BLaER1 treated with 17β-estradiol and CSF1 and Interleukin-3, amounts not matched to agents 10 nM and 100 nM (cell line): Measurements from ENCODE around the gene LRRC27.

Experiments used
- H3K27ac ChIP-seq, 11 experiments: shearing (Covaris generic); formaldehyde crosslinking; 2 replicates each; pipeline ENCODE4 v1.8.1; 2022
- H3K27me3 ChIP-seq, 11 experiments: shearing (Covaris generic); formaldehyde crosslinking; 2 replicates each; pipeline ENCODE4 v1.8.1; 2022
- H3K36me3 ChIP-seq, 11 experiments: shearing (Covaris generic); formaldehyde crosslinking; 2 replicates each; pipeline ENCODE4 v1.8.1; 2022
- H3K4me1 ChIP-seq, 10 experiments: shearing (Covaris generic); formaldehyde crosslinking; 2 replicates each; pipeline ENCODE4 v1.8.1; 2022
- H3K4me2 ChIP-seq, 11 experiments: shearing (Covaris generic); formaldehyde crosslinking; 2 replicates each; pipeline ENCODE4 v1.8.1; 2022
- H3K4me3 ChIP-seq, 10 experiments: shearing (Covaris generic); formaldehyde crosslinking; 2 replicates each; pipeline ENCODE4 v1.8.1; 2022
- H3K9ac ChIP-seq, 11 experiments: shearing (Covaris generic); formaldehyde crosslinking; 2 replicates each; pipeline ENCODE4 v1.8.1; 2022
- H3K9me3 ChIP-seq, 11 experiments: shearing (Covaris generic); formaldehyde crosslinking; replicated peaks in 1 of 11; 2 replicates each; pipeline ENCODE4 v1.8.1; 2022
- H4K20me1 ChIP-seq, 11 experiments: shearing (Covaris generic); formaldehyde crosslinking; 2 replicates each; pipeline ENCODE4 v1.8.1; 2022
- Cebpa-rat ChIP-seq, 11 experiments: shearing (Covaris generic); IDR thresholded peaks; 2 replicates each; pipeline ENCODE4 v1.8.1; 2022

The LRRC27 gene

DNA sequence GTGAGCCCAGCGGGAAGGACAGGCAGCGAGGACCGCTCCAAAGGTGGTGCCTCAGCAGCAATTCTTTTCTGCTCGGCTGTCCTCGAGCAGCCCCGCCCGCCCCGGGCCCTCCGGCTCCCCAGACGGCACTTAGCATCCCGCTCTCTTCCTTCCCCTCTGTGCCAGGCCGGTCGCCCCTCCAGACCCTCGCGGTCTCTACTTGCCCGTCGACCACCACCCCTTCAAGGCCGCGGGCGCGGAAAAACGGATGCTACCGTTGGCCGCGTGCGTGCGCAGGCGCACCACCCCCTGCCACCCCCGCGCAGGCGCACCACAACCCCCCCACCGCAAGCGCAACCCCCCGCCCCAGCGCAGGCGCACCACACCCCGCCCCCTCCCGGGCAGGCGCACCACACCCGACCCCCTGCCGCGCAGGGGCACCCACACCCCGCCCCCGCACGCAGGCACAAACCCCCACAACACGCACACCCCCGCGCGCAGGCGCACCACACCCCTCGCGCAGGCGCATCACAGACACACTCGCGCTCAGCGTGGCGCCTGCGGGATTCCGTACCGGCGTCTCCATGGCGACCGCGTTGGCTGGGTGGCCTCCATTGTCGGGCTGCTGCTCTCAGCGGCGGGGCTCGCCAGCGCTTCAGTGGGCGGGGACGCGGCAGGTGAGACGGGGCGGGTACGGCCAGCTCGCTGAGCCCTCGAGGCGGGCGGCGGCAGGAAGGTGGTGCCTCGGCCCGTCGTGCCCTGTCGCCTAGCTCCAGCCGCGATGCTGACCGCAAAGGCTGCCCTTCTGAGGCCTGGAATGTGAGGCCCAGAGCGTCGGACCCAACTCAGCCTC is at the start of gene LRRC27:
Gene LRRC27 (plus strand): TSS at position 593 of the 832 bp plus-strand sequence. CDS start 1,332 bp downstream, outside the sequence.
- Histone ChIP-seq H3K9me3 (peaks cover 0 to 10% (median 3%) of the 10 kb centered on the region in 11 experiments; a peak in 7 of 22 replicates), H3K27me3 (no peaks in the 10 kb centered on the region), H3K4me2 (peak within 1 kb of the TSS; percentile 88 to 99 (median 93)), H3K27ac (peak within 1 kb of the TSS; percentile 66 to 94 (median 89)), H4K20me1 (peaks cover 22 to 42% (median 30%) of the 10 kb centered on the region in 11 experiments; a peak in 17 of 22 replicates), H3K4me3 (peak within 1 kb of the TSS; percentile 74 to 94 (median 86)), H3K36me3 (peaks cover 12 to 38% (median 28%) of the 10 kb centered on the region in 11 experiments), H3K4me1 (peaks cover 47 to 66% (median 52%) of the 10 kb centered on the region in 10 experiments), H3K9ac (peak within 1 kb of the TSS; percentile 85 to 91 (median 90))
- no peak for TF ChIP-seq Cebpa-rat (IDR thresholded peaks at IDR 0.05)

DNA sequence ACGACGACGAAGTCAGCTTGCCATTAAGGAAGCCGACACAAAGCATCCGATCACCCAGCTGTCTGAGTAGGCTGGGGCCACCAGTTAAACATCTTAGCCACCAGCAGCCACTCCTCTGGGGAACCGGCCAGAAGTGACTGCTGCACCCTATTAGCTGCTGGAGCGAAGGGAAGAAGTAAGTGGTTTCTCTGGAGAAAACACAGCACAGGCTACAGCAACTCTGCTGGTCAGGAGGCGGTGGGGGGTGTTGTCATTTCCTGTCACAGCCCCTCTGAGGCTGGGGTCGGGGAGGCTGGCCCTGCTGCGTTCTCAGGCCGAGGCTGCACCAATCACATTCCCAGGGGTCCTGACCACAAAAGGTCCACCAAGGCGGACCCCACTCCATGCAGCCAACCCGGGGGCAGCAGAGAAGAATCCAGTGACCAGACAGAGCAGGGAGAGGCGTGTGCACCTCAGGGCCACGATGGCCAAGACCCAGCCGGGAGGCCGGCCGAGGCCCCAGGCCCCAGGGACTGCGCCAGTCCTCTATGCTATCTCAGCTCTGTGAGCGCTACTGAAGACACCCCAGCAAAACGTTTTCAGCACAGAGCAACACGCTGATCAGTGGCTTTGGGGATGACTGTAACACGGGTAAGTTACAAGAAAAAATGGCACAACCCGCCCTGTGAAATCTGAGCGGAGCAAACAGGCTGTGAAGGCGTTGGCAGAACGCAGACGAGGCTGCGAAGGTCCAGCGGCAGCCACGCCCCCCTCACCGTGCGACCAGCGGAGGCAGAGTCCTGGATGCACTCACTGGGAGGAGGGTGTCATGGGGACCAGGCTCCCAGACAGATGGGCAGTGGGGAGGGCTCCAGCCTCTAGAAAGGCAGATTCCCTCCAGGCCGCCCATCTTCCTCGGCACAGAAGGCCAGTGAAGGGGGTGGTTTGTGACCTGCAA is 49.1 kb upstream of the LRRC27 start:
- Histone ChIP-seq H4K20me1 (peaks cover 0 to 47% (median 32%) of the 10 kb centered on the region in 11 experiments; a peak in 13 of 22 replicates), H3K9me3 (peaks cover 0 to 4% (median 0%) of the 10 kb centered on the region in 11 experiments; a peak in 2 of 22 replicates), H3K27ac (no peak overlapping the region), H3K4me2 (peak overlapping the region in 9 of 11 experiments; percentile 23 to 82 (median 69); a peak in 15 of 22 replicates), H3K36me3 (no peaks in the 10 kb centered on the region), H3K9ac (no peak overlapping the region), H3K4me3 (no peak overlapping the region), H3K4me1 (peaks cover 0 to 65% (median 49%) of the 10 kb centered on the region in 10 experiments; a peak in 16 of 20 replicates), H3K27me3 (peaks cover 0 to 21% (median 0%) of the 10 kb centered on the region in 11 experiments; a peak in 9 of 22 replicates)
- TF ChIP-seq Cebpa-rat (IDR thresholded peaks at IDR 0.05) = no peak

DNA sequence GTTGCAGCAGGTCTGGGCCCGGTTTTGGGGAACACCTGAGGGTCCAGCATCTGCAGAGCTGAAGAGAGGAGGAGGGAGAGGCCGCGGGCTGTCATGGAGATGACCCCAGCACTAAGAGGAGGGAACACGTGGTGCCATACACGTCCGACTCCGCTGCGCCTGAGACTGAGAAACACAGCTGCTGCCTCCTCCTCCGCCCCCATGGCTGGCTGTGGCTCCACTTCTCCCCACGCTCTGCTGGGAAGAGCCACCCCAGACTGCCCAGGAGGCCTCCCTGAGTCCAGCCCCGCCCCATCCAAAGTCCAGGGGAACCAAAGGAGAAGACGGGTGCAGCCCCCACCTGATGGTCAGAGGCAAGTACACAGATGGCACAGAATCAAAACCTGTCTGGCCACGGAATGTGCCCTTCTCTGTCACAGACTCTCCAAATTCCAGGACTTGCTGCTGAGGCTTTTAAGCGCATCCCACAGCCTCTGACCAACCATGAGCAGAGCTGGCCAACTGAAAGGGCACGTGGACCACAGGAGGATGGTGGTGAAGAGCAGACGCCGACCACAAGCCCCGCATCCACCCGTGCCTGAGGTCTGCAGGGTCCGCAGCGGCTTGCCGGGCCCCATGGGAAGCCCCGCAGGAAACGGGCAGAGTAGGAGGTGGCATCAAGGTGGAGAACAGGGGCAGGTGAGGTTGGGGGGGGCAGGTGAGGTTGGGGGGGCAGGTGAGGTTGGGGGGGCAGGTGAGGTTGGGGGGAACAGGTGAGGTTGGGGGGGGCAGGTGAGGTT is 48.2 kb upstream of the LRRC27 start:
- H3K4me1 ChIP-seq = peaks cover 0 to 57% (median 40%) of the 10 kb centered on the region in 10 experiments; a peak in 16 of 20 replicates

DNA sequence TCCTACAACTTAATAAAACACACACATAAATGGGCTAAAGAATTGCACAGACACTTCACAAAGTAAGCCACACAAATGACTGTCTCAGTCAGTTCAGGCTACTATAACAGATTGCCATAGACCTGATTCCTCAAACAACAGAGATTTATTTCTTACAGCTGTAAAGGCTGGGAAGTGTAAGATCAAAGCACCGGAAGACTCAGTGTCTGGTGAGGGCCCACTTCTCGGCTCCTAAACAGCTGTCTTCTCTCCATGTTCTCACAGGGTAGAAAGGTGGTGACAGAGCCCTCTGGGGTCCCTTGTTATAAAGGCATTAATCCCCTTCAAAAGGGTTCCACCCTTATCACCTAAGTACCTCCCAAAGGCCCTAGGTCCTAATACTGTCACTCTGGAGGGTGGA is 42.6 kb upstream of the LRRC27 start:
- H3K36me3 ChIP-seq = no peaks in the 10 kb centered on the region
- H3K4me3 ChIP-seq = no peak overlapping the region
- peaks cover 0 to 6% (median 0%) of the 10 kb centered on the region in 11 experiments; a peak in 1 of 22 replicates for H3K27me3 ChIP-seq
- peaks cover 0 to 17% (median 11%) of the 10 kb centered on the region in 10 experiments; a peak in 14 of 20 replicates for H3K4me1 ChIP-seq
- H3K4me2 ChIP-seq = no peak overlapping the region
- TF ChIP-seq Cebpa-rat (IDR thresholded peaks at IDR 0.05) = no peak
- H3K27ac ChIP-seq = no peak overlapping the region
- peaks cover 0 to 22% (median 11%) of the 10 kb centered on the region in 11 experiments; a peak in 14 of 22 replicates for H3K9me3 ChIP-seq
- peaks cover 0 to 41% (median 12%) of the 10 kb centered on the region in 11 experiments; a peak in 12 of 22 replicates for H4K20me1 ChIP-seq
- H3K9ac ChIP-seq = no peak overlapping the region

More for the DNA sequence above, 48.2 kb upstream of the LRRC27 start:
- Histone ChIP-seq H3K9me3 (peaks cover 0 to 12% (median 3%) of the 10 kb centered on the region in 11 experiments; a peak in 12 of 22 replicates), H3K4me3 (no peak overlapping the region), H3K27me3 (peaks cover 0 to 21% (median 0%) of the 10 kb centered on the region in 11 experiments; a peak in 9 of 22 replicates), H3K27ac (no peak overlapping the region), H3K9ac (no peak overlapping the region), H3K36me3 (no peaks in the 10 kb centered on the region), H4K20me1 (peaks cover 0 to 43% (median 32%) of the 10 kb centered on the region in 11 experiments; a peak in 12 of 22 replicates), H3K4me2 (peak overlapping the region in 1 of 11 experiments; percentile 82; a peak in 2 of 22 replicates)
- TF ChIP-seq Cebpa-rat (IDR thresholded peaks at IDR 0.05) = no peak

DNA sequence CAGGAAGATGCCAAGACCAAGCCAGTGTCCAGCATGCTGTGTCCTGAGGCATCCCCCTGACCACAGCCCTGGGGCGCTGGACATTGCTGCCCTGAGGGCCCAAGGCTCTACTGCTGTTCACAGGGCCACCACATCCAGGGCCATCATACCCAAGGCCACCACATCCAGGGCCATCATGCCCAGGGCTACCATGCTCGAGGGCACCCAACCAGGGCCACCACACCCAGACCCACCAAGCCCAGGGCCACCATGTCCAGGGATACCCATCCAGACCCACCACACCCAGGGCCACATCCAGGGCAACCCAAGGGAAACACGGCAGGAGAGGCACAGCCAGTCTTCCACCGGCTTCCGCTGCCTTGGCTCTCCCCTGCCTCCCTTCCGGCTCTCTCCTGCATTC is 41.4 kb upstream of the LRRC27 start:
- peaks cover 0 to 22% (median 11%) of the 10 kb centered on the region in 11 experiments; a peak in 14 of 22 replicates for H3K9me3 ChIP-seq
- H3K4me2 ChIP-seq = no peak overlapping the region
- TF ChIP-seq Cebpa-rat (IDR thresholded peaks at IDR 0.05) = no peak
- H3K9ac ChIP-seq = no peak overlapping the region
- peaks cover 0 to 51% (median 15%) of the 10 kb centered on the region in 11 experiments; a peak in 12 of 22 replicates for H4K20me1 ChIP-seq
- H3K27ac ChIP-seq = no peak overlapping the region
- no peak overlapping the region for H3K4me3 ChIP-seq
- H3K27me3 ChIP-seq = peaks cover 0 to 14% (median 0%) of the 10 kb centered on the region in 11 experiments; a peak in 2 of 22 replicates
- H3K36me3 ChIP-seq = no peaks in the 10 kb centered on the region
- peaks cover 0 to 24% (median 17%) of the 10 kb centered on the region in 10 experiments; a peak in 15 of 20 replicates for H3K4me1 ChIP-seq

DNA sequence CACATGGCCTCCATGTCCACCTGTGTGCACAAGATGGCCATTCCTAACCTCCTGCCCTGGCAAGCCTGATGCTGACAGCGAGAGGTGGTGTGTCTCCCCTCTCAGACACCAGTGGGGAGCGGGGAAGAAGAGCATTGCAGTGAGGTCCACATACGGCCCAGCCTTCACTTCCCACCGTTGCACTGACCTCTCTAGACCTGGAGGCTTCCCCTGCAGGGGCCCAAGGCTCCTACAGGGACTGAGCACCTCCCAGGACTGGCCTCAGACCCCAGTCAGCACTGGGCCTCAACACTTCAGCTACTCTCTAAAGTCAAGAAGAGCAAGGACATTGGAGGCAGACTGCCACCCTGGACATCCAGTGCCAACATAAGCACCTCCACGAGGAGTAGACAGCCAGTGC is 40.2 kb upstream of the LRRC27 start:
- H4K20me1 ChIP-seq = peaks cover 0 to 59% (median 16%) of the 10 kb centered on the region in 11 experiments; a peak in 15 of 22 replicates
- H3K27me3 ChIP-seq = peaks cover 0 to 25% (median 0%) of the 10 kb centered on the region in 11 experiments; a peak in 7 of 22 replicates
- H3K4me2 ChIP-seq = no peak overlapping the region
- H3K9me3 ChIP-seq = peaks cover 0 to 22% (median 11%) of the 10 kb centered on the region in 11 experiments; a peak in 14 of 22 replicates
- H3K36me3 ChIP-seq = no peaks in the 10 kb centered on the region
- H3K4me3 ChIP-seq = no peak overlapping the region
- TF ChIP-seq Cebpa-rat (IDR thresholded peaks at IDR 0.05) = no peak
- no peak overlapping the region for H3K9ac ChIP-seq
- peaks cover 4 to 35% (median 28%) of the 10 kb centered on the region in 10 experiments for H3K4me1 ChIP-seq
- no peak overlapping the region for H3K27ac ChIP-seq

DNA sequence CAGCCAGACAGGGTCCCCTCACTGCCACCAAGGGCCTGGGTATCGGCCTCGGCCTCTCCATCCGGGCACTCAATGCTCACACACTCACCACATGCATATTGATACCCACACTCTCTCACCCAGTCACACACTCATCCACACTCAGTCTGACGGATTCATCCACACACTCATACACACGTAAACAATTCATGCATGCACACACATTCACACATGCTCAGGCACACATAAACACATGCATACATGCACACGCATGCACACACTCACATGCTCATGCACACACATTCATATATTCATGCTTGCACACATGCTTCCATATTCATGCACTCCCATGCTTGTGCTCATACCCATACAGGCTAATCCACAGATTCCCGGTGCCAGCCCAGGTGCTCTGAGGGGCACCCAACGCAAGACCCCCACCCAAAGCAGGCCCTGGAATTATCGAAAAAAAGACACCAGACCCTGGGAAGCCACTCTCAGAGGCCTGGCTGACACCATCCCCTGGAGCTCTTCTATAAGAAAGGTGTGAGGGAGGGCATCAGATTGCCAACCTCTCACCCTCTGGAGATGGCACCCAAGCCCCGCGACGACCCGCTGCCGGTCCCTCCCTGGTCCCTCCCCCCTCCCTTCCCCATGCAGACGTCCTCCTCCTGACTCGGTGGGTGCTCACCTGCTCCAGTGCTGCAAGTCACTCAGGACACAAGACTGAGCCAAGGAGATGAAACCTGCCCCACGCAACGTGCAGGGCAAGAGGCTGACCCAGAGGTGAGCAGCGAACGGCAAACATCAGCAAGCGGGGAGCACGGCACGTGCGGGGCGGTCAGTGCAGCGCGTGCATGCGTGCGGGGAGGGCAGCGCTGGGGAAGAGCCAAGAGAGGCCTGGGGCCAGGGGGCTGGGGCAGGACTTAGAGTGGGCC is 39.4 kb upstream of the LRRC27 start:
- no peak overlapping the region for H3K27ac ChIP-seq
- peaks cover 0 to 22% (median 11%) of the 10 kb centered on the region in 11 experiments; a peak in 14 of 22 replicates for H3K9me3 ChIP-seq
- TF ChIP-seq Cebpa-rat (IDR thresholded peaks at IDR 0.05) = no peak
- H3K4me2 ChIP-seq = no peak overlapping the region
- no peak overlapping the region for H3K4me3 ChIP-seq
- peaks cover 11 to 42% (median 36%) of the 10 kb centered on the region in 10 experiments for H3K4me1 ChIP-seq
- H3K27me3 ChIP-seq = peaks cover 0 to 32% (median 0%) of the 10 kb centered on the region in 11 experiments; a peak in 7 of 22 replicates
- H3K36me3 ChIP-seq = no peaks in the 10 kb centered on the region
- peaks cover 0 to 66% (median 23%) of the 10 kb centered on the region in 11 experiments; a peak in 18 of 22 replicates for H4K20me1 ChIP-seq
- no peak overlapping the region for H3K9ac ChIP-seq
